ENCODE measurements around the gene S100A16.
"Not testable (repeated sequence)": the region's sequence is repeated elsewhere in the genome, so short reads cannot be mapped to it uniquely, and the experiment has no call there.

The S100A16 gene

GRCh38 chr1:153599847-153600246 is 13.1 kb downstream of the S100A16 start:
- ChIA-PET CTCF (interaction anchor here (1.0 to 4.0 kb wide), 6 partner anchors 15 to 67 kb away, joined by 3 to 21 read pairs (median 9); partner anchors contain the start of genes S100A13 and S100A14), POLR2A (no interaction called here)
- TF ChIP-seq CTCF (IDR thresholded peaks at IDR 0.05; ENCODE audit: control extremely low read depth, extremely low read depth, low read depth, missing control alignments) = no peak
- no peak for DNase-seq (ENCODE audit: extremely low spot score)

DNA sequence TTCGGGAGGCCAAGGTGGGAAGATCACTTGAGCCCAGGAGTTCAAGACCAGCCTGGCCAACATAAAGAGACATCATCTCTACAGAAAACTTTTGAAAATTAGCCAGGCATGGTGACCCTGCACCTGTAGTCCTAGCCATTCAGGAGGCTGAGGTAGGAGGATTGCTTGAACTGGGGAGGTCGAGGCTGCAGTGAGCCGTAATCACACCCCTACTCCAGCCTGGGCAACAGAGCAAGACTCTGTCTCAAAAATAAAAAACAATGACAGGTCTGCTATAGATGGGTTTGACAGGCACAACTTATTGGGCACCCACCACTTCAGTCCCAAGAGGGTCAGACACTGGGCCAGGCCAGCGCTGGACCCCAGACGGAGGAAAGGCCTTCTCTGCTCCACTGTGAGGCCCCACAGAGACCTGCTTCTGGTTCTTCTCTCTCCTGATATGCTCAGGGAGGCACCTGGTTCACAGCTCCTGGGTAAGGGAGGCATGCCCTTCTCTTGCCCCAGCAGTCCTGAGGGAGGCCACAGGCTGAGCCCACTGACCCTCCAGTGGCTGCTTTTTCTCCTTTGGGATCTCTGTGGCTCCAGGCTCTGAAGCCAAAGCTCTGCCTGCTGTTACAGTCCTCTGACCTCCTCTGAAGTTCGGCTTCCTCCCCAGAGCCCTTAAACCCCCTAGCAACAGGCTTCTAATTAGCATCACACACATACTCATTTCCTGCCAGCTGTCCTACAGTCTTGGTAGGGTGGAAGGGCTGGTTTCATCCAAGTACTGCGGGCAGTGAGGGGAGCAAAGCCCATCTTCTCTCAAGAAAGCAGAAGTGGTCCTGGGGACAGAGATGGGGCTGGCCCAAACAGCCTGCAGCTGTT is 14.4 kb downstream of the S100A16 start:
- TF ChIP-seq CTCF (IDR thresholded peaks at IDR 0.05; ENCODE audit: control extremely low read depth, extremely low read depth, low read depth, missing control alignments) = no peak
- CTCF ChIA-PET = interaction anchor here (1.2 to 4.0 kb wide), 6 partner anchors 16 to 30 kb away, joined by 3 to 21 read pairs (median 9); partner anchors contain the start of genes S100A13 and S100A14

GRCh38 chr1:153597206-153597605 is 15.7 kb downstream of the S100A16 start:
- ChIA-PET CTCF (interaction anchor here (3.2 to 4.0 kb wide), 2 partner anchors 20 to 25 kb away, joined by 13 to 21 read pairs; partner anchors contain the start of gene S100A14), POLR2A (no interaction called here)
- TF ChIP-seq CTCF (IDR thresholded peaks at IDR 0.05; ENCODE audit: control extremely low read depth, extremely low read depth, low read depth, missing control alignments) = no peak
- DNase-seq (ENCODE audit: extremely low spot score) = no peak

More for the DNA sequence above, 14.4 kb downstream of the S100A16 start:
- DNase-seq (ENCODE audit: extremely low spot score) = peak; percentile 88
- POLR2A ChIA-PET = interaction anchor here (0.9 to 1.1 kb wide), 2 partner anchors 14 to 35 kb away, joined by 3 to 5 read pairs; partner anchors contain the start of gene CHTOP

GRCh38 chr1:153592748-153593147 is 20.2 kb downstream of the S100A16 start:
- TF ChIP-seq CTCF (IDR thresholded peaks at IDR 0.05; ENCODE audit: control extremely low read depth, extremely low read depth, low read depth, missing control alignments) = no peak
- ChIA-PET POLR2A (no interaction called here), CTCF (interaction anchor here (0.9 to 2.7 kb wide), 11 partner anchors 11 to 89 kb away, joined by 3 to 9 read pairs (median 4); partner anchors contain the start of genes NPR1 and S100A13)
- no peak for DNase-seq (ENCODE audit: extremely low spot score)

DNA sequence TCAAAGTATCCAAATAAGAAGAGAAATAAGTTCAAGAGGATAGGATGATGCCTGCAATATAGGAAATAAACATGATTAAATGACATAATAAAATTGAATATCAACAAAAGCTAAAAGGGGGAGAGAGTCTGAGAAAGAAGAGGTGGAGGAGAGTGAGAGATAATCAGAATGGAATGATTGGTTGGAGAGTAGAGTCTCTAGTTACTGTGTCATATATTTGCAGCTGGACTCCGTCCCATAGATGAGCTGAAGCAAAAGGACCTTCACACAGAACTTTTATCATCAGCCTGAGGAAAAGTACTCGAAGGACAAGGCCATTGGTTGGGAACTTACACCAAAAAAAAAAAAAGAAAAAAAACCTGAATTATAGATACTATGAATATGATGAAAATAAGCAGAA is 24.5 kb downstream of the S100A16 start:
- POLR2A ChIA-PET = no interaction called here
- DNase-seq (ENCODE audit: extremely low spot score) = no peak
- CTCF ChIA-PET = no interaction called here
- TF ChIP-seq CTCF (IDR thresholded peaks at IDR 0.05; ENCODE audit: control extremely low read depth, extremely low read depth, low read depth, missing control alignments) = no peak

DNA sequence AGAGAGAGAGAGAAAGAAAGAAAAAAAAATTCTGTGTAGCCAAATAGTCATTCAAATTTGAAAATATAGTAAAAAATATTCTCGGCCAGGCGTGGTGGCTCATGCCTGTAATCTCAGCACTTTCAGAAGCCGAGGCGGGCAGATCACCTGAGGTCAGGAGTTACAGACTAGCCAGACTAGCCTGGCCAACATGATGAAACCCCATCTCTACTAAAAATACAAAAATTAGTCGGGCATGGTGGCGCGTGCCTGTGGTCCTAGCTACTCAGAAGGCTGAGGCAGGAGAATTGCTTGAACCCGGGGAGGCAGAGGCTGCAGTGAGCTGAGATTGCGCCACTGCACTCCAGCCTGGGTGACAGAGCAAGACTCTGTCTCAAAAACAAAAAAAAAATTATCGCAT is 24.9 kb downstream of the S100A16 start:
- DNase-seq (ENCODE audit: extremely low spot score); POLR2A ChIA-PET: not testable (repeated sequence)
- CTCF ChIA-PET = interaction anchor here (1.2 kb wide), 1 partner anchor 30 kb away, joined by 3 read pairs; no protein-coding TSS in a partner anchor

DNA sequence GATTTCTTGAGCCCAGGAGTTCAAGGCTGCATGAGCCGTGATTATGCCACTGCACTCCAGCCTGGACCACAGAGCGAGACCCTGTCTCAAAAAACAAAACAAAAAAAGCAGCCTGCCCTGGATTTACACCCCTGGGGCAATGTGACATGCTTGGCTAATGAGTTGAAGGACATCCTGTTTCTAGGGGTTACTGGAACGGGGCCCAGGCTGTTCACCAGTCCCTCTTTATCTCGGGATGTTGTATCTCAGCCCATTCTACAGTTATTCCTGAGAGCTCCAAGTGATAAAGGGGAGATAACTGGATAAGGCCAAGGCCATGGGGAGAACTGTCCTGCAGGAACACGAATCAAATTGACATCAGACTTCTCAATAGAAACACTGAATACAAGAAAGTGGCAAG is 25.6 kb downstream of the S100A16 start:
- CTCF ChIA-PET = interaction anchor here (1.2 kb wide), 2 partner anchors 31 to 76 kb away, joined by 3 to 8 read pairs; no protein-coding TSS in a partner anchor
- no peak for DNase-seq (ENCODE audit: extremely low spot score)

More for the DNA sequence above, 25.6 kb downstream of the S100A16 start:
- no peak for TF ChIP-seq CTCF (IDR thresholded peaks at IDR 0.05; ENCODE audit: control extremely low read depth, extremely low read depth, low read depth, missing control alignments)
- POLR2A ChIA-PET = no interaction called here

All from GM10248 (cell line).